Activated T-cell treated with anti-CD3 and anti-CD28 coated beads, Interleukin-2, amount 50 U/mL, for 24 hours (primary cell): ENCODE data around the gene ARID5B.
A peak's percentile ranks its signal among the peaks of the same experiment; 100 is the strongest.

Experiments used
- DNase-seq: peaks from one replicate; pipeline ENCODE4 v3.0.0-alpha.2; 2020
- H3K27ac Mint-ChIP-seq: 2 replicates; pipeline ENCODE4 v1.8.0; 2020; ENCODE audit warnings: mild to moderate bottlenecking, mixed read lengths
- H3K27me3 Mint-ChIP-seq: 2 replicates; pipeline ENCODE4 v1.8.0; 2020; ENCODE audit warnings: mixed read lengths
- H3K36me3 Mint-ChIP-seq: 2 replicates; pipeline ENCODE4 v1.8.0; 2020; ENCODE audit warnings: low read depth, mixed read lengths
- H3K4me1 Mint-ChIP-seq: 2 replicates; pipeline ENCODE4 v1.8.0; 2020; ENCODE audit warnings: low read depth, mixed read lengths
- H3K4me3 Mint-ChIP-seq: 2 replicates; pipeline ENCODE4 v1.8.0; 2020; ENCODE audit warnings: mild to moderate bottlenecking, moderate library complexity, mixed read lengths
- H3K9me3 Mint-ChIP-seq: 2 replicates; pipeline ENCODE4 v1.8.0; 2020; ENCODE audit warnings: mixed read lengths

ARID5B gene

GRCh38 chr10:62031507-62031906 is 130.0 kb downstream of the ARID5B start:
- Mint-ChIP-seq H3K4me3 (no peak overlapping the region), H3K4me1 (peaks cover 84% of the 10 kb centered on the region), H3K36me3 (peaks cover 82% of the 10 kb centered on the region), H3K27ac (peak overlapping the region; percentile 84), H3K27me3 (no peaks in the 10 kb centered on the region), H3K9me3 (no peaks in the 10 kb centered on the region)
- DNase-seq: no peak

DNA sequence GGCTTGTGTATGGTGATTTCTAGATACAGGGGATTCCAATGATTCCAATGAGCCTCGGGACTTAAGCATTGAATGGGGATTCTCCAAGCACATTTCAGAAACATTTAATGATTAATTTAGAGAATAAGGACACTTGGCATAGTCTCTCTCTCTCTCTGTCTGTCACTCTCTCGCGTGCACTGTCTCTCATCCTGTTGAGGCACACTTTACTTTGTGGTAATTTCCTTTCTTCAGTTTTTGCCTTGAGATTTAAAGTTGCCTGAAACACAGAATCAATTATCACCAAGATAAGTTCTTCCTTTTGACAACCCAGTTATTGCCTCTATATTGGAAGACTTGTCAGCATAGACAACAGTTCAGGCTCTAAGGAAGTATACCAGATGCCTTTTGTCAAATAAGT is 131.6 kb downstream of the ARID5B start:
- peaks cover 83% of the 10 kb centered on the region for H3K36me3 Mint-ChIP-seq
- no peaks in the 10 kb centered on the region for H3K9me3 Mint-ChIP-seq
- peaks cover 86% of the 10 kb centered on the region for H3K4me1 Mint-ChIP-seq
- H3K27me3 Mint-ChIP-seq: no peaks in the 10 kb centered on the region
- DNase-seq: no peak
- H3K27ac Mint-ChIP-seq: peak overlapping the region; percentile 86
- H3K4me3 Mint-ChIP-seq: peak overlapping the region; percentile 16

DNA sequence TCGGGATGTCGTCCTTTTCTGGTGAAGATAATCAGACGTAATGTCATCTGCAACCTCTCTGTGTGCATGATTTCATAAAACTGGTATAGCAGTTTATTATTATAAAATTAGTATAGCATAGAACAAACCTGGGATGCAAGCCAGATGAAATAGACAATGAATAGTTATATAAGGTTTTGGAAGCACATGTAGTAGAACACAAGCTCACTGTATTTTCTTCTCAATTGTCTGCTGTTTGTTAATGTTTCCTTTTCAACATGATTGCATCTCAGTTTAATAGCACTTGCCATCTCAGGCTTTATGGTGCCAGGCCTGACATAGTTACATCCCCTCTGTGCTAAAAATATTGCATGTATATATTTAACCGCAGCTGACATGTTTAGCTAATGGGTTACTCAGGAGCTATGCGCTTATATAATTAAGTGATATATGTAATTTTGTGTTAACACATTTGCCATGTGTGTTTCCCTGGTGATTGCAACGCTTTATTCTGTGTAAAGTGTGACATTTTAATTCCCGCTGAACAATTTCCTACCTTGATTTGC is 132.7 kb downstream of the ARID5B start:
- Mint-ChIP-seq H3K36me3 (peaks cover 74% of the 10 kb centered on the region), H3K27me3 (no peaks in the 10 kb centered on the region), H3K4me1 (peaks cover 86% of the 10 kb centered on the region), H3K9me3 (no peaks in the 10 kb centered on the region), H3K4me3 (no peak overlapping the region), H3K27ac (no peak overlapping the region)
- no peak for DNase-seq

DNA sequence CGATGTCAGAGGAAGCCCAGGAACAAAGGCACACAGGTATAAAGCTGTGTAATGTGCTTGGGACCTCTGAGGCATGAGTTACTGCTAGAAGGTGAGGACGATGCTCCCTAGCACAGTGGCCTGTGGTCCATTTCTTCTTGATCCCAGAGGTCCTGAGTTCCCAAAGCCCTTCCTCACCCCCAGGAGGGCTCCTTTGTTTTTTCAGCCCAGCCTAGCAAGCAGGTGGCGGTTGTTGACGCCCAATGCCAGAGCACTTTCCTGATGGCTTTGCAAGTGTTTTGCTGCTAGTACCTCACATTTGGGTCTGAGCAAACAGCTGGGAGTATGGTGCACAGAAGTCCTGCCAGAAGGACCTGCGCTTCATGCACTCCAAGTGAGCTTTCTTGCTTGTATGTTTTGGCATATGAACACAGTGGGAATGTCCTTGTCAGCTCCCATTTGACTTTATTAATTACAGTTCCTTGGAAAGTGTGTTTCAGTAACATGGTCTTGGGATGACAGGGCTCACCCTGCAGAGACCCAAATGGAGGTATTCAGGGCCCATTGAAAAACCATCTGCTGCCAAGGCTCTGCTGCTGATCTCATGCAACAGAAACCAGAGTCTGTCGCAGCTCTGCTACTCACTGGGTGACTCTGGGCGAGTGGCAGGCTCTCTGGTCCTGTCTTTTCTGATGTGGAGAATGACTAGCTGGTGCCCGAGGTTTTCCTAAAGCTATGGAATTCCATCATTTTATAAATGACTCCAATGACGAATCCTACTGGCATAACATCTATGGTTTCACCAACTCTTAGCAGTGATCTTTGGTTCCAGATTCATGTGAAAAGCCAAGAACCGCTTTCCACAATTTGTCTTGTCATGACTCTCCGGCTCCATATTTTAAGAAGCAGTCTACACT is 134.9 kb downstream of the ARID5B start:
- peaks cover 86% of the 10 kb centered on the region for H3K4me1 Mint-ChIP-seq
- no peaks in the 10 kb centered on the region for H3K9me3 Mint-ChIP-seq
- DNase-seq: no peak
- H3K4me3 Mint-ChIP-seq: no peak overlapping the region
- H3K36me3 Mint-ChIP-seq: peaks cover 70% of the 10 kb centered on the region
- no peaks in the 10 kb centered on the region for H3K27me3 Mint-ChIP-seq
- H3K27ac Mint-ChIP-seq: peak overlapping the region; percentile 89

GRCh38 chr10:62037166-62037831 is 135.8 kb downstream of the ARID5B start:
- Mint-ChIP-seq H3K4me1 (peaks cover 85% of the 10 kb centered on the region), H3K36me3 (peaks cover 69% of the 10 kb centered on the region), H3K4me3 (no peak overlapping the region), H3K27ac (peak overlapping the region; percentile 89), H3K27me3 (no peaks in the 10 kb centered on the region), H3K9me3 (no peaks in the 10 kb centered on the region)
- no peak for DNase-seq

DNA sequence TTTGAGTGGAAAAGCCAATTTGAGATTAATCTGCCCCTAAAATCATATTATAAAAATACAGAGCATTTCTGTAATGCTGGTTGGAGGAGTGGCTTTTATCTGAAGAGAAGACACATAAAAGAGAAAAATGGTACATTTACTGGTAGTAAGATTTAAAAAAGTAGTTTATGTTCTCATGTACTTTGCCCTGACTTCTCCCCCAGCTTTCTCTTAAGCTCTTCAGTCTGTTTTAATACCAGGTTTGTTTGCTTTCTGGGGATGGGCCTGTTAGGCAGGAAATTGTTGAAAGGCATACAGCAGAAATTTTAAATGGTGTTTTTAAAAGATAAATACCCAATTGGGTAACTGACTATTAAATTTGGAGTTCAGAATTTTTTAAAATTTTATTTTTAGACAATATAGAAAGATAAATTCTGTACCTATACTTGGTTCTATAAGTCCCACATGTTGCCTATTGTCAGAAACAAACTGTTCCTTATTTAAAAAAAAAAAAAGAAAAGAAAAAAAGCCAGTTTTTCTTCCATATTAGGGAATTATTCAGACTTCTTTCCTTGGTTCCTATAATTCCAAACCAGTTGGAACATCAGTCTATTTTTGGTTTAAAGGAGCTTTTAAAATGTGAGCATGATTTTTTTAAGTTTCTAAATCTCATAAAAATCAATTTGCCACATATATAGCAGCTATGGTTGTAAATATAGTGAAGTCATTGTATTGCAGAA is 136.6 kb downstream of the ARID5B start:
- DNase-seq: no peak
- Mint-ChIP-seq H3K36me3 (peaks cover 68% of the 10 kb centered on the region), H3K9me3 (no peaks in the 10 kb centered on the region), H3K4me3 (peak overlapping the region; percentile 10), H3K27me3 (no peaks in the 10 kb centered on the region), H3K27ac (peak overlapping the region; percentile 89), H3K4me1 (peaks cover 85% of the 10 kb centered on the region)

GRCh38 chr10:62038609-62039190 is 137.2 kb downstream of the ARID5B start:
- Mint-ChIP-seq H3K36me3 (peaks cover 68% of the 10 kb centered on the region), H3K27ac (peak overlapping the region; percentile 89), H3K4me1 (peaks cover 85% of the 10 kb centered on the region), H3K9me3 (no peaks in the 10 kb centered on the region), H3K4me3 (peak overlapping the region; percentile 44), H3K27me3 (no peaks in the 10 kb centered on the region)
- peak; percentile 75 for DNase-seq

- Mint-ChIP-seq H3K9me3 (no peaks in the 10 kb centered on the region), H3K4me1 (peaks cover 91% of the 10 kb centered on the region), H3K36me3 (peaks cover 70% of the 10 kb centered on the region), H3K27ac (peak overlapping the region; percentile 89), H3K4me3 (no peak overlapping the region), H3K27me3 (no peaks in the 10 kb centered on the region)
- no peak for DNase-seq
Measured at GRCh38 chr10:62039954-62040353, 138.5 kb downstream of the ARID5B start.

DNA sequence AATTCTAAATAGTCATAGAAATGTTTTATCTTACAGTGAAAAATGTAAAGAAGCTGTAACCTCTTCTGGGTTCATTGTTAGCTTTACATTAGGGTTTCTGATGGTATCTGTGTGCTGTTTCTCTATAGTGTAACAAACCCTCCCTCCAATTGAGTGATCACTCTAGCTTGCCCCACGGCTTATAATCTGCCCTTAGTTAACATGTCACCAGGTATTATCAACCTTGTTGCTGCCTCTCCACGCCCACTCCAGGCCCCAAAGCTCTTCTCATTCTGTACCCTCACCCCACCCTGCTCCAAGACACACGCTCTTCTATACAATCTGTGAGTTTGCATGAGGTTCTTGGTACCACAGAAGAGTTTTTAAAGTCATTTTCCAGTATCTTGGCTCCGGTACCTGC is 139.4 kb downstream of the ARID5B start:
- DNase-seq: no peak
- peaks cover 71% of the 10 kb centered on the region for H3K36me3 Mint-ChIP-seq
- H3K27me3 Mint-ChIP-seq: no peaks in the 10 kb centered on the region
- peaks cover 93% of the 10 kb centered on the region for H3K4me1 Mint-ChIP-seq
- peak overlapping the region; percentile 90 for H3K27ac Mint-ChIP-seq
- no peak overlapping the region for H3K4me3 Mint-ChIP-seq
- H3K9me3 Mint-ChIP-seq: no peaks in the 10 kb centered on the region

DNA sequence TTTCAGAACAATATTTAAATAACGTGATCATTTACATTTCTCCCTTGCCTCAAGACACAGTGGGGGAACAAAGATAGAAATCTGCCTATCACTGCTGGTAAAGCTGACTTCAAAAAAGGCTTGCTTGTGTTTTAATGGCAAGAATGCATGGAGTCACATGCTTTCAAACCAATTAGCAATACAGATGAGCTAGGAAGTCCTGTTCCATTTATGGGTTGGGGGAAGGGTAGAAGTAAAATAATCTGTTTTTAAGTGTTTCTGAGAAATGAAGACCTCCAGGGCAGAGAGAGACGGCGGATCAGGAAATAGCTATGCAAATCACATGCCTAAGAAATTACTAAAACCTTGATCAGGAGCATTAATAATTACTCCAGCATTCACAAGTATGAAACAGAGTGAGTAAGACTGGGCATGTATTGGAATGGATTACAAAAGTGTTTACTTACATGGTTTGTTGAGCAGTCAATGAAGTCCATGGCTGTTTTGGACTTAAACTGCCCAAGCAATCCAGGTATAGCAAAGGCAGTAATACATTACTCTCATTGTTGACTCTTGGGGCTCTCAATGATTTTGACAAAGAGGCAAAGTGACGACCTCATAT is 142.0 kb downstream of the ARID5B start:
- peaks cover 57% of the 10 kb centered on the region for H3K36me3 Mint-ChIP-seq
- H3K4me3 Mint-ChIP-seq: peak overlapping the region; percentile 6

DNA sequence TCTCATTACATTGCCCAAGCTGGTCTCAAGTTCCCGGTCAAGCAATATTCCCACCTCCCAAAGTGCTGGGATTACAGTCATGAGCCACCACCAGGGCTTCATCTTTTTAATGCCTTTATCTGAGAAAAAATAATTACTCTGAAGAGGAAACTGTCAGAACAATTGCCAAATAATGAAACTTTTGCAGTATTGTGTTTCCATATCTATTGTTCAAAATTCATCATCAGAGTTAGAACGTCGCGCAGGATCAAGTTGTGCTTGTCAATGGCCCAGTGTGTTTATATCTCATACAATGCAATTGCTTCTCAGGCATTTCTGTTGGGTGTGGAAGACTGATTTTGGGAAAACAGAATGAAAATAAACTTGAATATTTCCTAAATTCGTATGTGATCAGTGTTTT is 143.1 kb downstream of the ARID5B start:
- Mint-ChIP-seq H3K27ac (peak overlapping the region; percentile 100), H3K27me3 (no peaks in the 10 kb centered on the region), H3K4me1 (peaks cover 95% of the 10 kb centered on the region), H3K36me3 (peaks cover 64% of the 10 kb centered on the region), H3K4me3 (peak overlapping the region; percentile 4), H3K9me3 (no peaks in the 10 kb centered on the region)
- DNase-seq: no peak

More for the DNA sequence above, 142.0 kb downstream of the ARID5B start:
- no peaks in the 10 kb centered on the region for H3K9me3 Mint-ChIP-seq
- peaks cover 95% of the 10 kb centered on the region for H3K4me1 Mint-ChIP-seq
- peak overlapping the region; percentile 100 for H3K27ac Mint-ChIP-seq
- no peaks in the 10 kb centered on the region for H3K27me3 Mint-ChIP-seq
- DNase-seq: no peak

DNA sequence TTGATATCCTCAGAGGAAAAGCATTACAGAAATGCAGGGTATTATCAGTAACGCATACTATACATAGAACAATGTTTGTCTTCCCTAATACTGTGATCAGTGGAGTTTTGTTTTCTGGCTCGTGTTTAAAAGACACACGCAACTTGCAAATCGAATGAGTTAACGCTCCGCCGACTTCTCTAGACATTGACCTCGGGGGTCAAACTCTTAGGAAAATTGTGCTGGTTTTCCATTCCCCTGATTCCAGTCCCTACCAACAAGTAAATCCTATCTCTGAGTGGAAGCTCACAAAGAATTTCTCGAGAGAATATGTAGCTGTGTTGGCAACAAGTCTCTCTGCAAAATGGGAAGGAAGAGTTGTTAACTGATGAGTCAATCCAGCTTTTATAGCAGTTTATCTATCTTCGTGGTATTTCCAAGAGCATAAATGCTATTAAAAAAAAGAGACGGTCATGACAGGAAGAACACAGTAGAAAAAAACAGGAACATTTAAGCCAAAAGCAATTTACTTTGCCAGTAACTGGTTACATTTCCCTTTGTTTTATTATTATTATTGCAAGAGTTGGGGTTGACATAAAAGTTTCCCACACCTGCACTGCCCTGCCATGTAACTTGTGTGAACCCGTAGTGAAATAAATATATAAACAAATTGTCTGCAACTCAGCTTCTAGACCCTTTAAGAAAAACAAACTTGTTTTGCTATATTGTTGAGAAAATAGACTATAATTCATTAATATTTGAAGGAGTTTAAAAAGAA is 144.4 kb downstream of the ARID5B start:
- peak overlapping the region; percentile 90 for H3K4me3 Mint-ChIP-seq
- no peaks in the 10 kb centered on the region for H3K27me3 Mint-ChIP-seq
- H3K4me1 Mint-ChIP-seq: peaks cover 97% of the 10 kb centered on the region
- H3K9me3 Mint-ChIP-seq: no peaks in the 10 kb centered on the region
- DNase-seq: no peak
- peaks cover 69% of the 10 kb centered on the region for H3K36me3 Mint-ChIP-seq
- H3K27ac Mint-ChIP-seq: peak overlapping the region; percentile 100

DNA sequence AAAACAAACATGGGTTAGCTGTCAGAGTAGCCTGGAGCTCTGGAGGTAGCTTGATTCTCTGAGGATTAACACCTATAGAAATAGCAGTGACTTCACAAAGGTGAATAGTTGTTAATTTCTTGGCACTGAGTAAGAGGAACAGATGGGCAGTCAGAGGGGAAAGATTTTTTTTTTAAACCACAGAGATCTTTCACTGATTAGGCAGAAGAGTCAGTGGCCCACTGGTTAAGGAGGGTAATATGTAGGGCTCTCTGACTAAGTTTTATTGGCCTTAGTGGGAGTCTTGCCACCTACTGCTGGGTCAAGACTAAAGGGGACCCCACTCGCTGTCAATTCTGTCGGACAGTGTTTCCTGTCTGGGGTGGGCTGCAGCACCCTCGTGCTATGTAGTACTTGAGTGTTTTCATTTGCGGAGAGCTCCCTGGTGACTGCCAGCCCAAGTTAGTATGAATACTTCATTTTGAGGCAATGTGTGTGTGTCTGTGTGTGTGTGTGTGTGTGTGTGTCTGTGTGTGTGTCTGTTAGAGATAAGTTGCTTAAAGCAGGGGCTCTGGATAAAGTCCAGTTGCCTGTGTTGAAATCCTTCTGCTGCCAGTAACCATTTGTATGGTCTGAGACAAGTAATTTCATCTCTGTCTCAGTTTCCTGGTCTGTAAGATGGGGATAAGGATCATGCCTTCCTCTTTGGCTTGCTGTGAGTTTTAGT is 145.2 kb downstream of the ARID5B start:
- peaks cover 69% of the 10 kb centered on the region for H3K36me3 Mint-ChIP-seq
- H3K4me1 Mint-ChIP-seq: peaks cover 96% of the 10 kb centered on the region
- no peaks in the 10 kb centered on the region for H3K27me3 Mint-ChIP-seq
- no peaks in the 10 kb centered on the region for H3K9me3 Mint-ChIP-seq
- H3K27ac Mint-ChIP-seq: peak overlapping the region; percentile 100
- peak; percentile 64 for DNase-seq
- H3K4me3 Mint-ChIP-seq: peak overlapping the region; percentile 90
